Measurements from ENCODE around the gene TRAIP.
"Not testable (repeated sequence)": the region's sequence is repeated elsewhere in the genome, so short reads cannot be mapped to it uniquely, and the experiment has no call there.

TRAIP gene

GRCh38 chr3:49839193-49839809 is 17.1 kb downstream of the TRAIP start:
- in situ Hi-C loops (cut with HindIII; ENCODE audit: low sequenced_read_pairs), result loop anchor here (5.0 kb wide), 1 partner anchor 67 kb away; no protein-coding TSS in a partner anchor

- in situ Hi-C loops (cut with HindIII; ENCODE audit: low sequenced_read_pairs), result no loop called here
Observed at GRCh38 chr3:49831341-49831740, 25.0 kb downstream of the TRAIP start.

GRCh38 chr3:49826016-49826415 is 30.3 kb downstream of the TRAIP start:
- in situ Hi-C loops (cut with HindIII; ENCODE audit: low sequenced_read_pairs), result no loop called here

GRCh38 chr3:49823131-49823530 is 33.2 kb downstream of the TRAIP start:
- in situ Hi-C loops (cut with HindIII; ENCODE audit: low sequenced_read_pairs), result not testable (repeated sequence)

- in situ Hi-C loops (cut with HindIII; ENCODE audit: low sequenced_read_pairs), result no loop called here
Observed at GRCh38 chr3:49813497-49814174, 42.7 kb downstream of the TRAIP start, which contains the start of gene UBA7. Gene UBA7, minus strand, starts transcription at chr3:49813953. Its CDS starts 166 bp downstream, at chr3:49813787.

GRCh38 chr3:49812916-49813496 is 43.4 kb downstream of the TRAIP start:
- in situ Hi-C loops (cut with HindIII; ENCODE audit: low sequenced_read_pairs), result no loop called here

GRCh38 chr3:49807431-49808114 is 48.8 kb downstream of the TRAIP start:
- in situ Hi-C loops (cut with HindIII; ENCODE audit: low sequenced_read_pairs), result no loop called here

GRCh38 chr3:49806850-49807249 is 49.5 kb downstream of the TRAIP start:
- in situ Hi-C loops (cut with HindIII; ENCODE audit: low sequenced_read_pairs), result no loop called here

GRCh38 chr3:49805897-49806701 is 50.3 kb downstream of the TRAIP start:
- in situ Hi-C loops (cut with HindIII; ENCODE audit: low sequenced_read_pairs), result no loop called here

- in situ Hi-C loops (cut with HindIII; ENCODE audit: low sequenced_read_pairs), result no loop called here
Observed at GRCh38 chr3:49805367-49805782, 51.0 kb downstream of the TRAIP start.

- in situ Hi-C loops (cut with HindIII; ENCODE audit: low sequenced_read_pairs), result no loop called here
Observed at GRCh38 chr3:49804141-49805041, 52.0 kb downstream of the TRAIP start.

- in situ Hi-C loops (cut with HindIII; ENCODE audit: low sequenced_read_pairs), result no loop called here
Observed at GRCh38 chr3:49803465-49804140, 52.8 kb downstream of the TRAIP start.

- in situ Hi-C loops (cut with HindIII; ENCODE audit: low sequenced_read_pairs), result no loop called here
Observed at GRCh38 chr3:49802719-49803464, 53.5 kb downstream of the TRAIP start, which contains the start of gene INKA1. Gene INKA1, plus strand, starts transcription at chr3:49803261. Its CDS starts 132 bp downstream, at chr3:49803393.

GRCh38 chr3:49801160-49801559 is 55.2 kb downstream of the TRAIP start:
- in situ Hi-C loops (cut with HindIII; ENCODE audit: low sequenced_read_pairs), result no loop called here

- in situ Hi-C loops (cut with HindIII; ENCODE audit: low sequenced_read_pairs), result no loop called here
Observed at GRCh38 chr3:49799761-49800160, 56.6 kb downstream of the TRAIP start, which contains the start of gene CDHR4. Gene CDHR4, minus strand, starts transcription at chr3:49799873. Its CDS starts 61 bp downstream, at chr3:49799812.

- in situ Hi-C loops (cut with HindIII; ENCODE audit: low sequenced_read_pairs), result no loop called here
Observed at GRCh38 chr3:49799105-49799504, 57.3 kb downstream of the TRAIP start.

GRCh38 chr3:49794926-49795905 is 61.1 kb downstream of the TRAIP start:
- in situ Hi-C loops (cut with HindIII; ENCODE audit: low sequenced_read_pairs), result no loop called here
